ENCODE measurements around the gene DDX54. TPM values are rescaled to one million over a fixed set of nuclear protein-coding genes. Genes with fewer than 3 reads are reported as not detected.
A peak's percentile ranks its signal among the peaks of the same experiment; 100 is the strongest.

The DDX54 gene
- total RNA-seq, 6 donors from 2014 or later: 43.3 to 81.5 (median 58.9) TPM

GRCh38 chr12:113170457-113170856, 14.8 kb downstream of the DDX54 start:
- Histone ChIP-seq H3K4me1 (peaks cover 0 to 5% (median 0%) of the 10 kb centered on the region in 4 donors), H3K4me3 (no peak overlapping the region), H3K27ac (no peak overlapping the region), H3K36me3 (peaks cover 57 to 99% (median 95%) of the 10 kb centered on the region in 4 donors), H3K9me3 (no peaks in the 10 kb centered on the region), H3K27me3 (no peaks in the 10 kb centered on the region)
- ATAC-seq (ENCODE audit: low FRiP score in 2 of 2) (no peak), DNase-seq (no peak)
- TF ChIP-seq, protein P1, sequence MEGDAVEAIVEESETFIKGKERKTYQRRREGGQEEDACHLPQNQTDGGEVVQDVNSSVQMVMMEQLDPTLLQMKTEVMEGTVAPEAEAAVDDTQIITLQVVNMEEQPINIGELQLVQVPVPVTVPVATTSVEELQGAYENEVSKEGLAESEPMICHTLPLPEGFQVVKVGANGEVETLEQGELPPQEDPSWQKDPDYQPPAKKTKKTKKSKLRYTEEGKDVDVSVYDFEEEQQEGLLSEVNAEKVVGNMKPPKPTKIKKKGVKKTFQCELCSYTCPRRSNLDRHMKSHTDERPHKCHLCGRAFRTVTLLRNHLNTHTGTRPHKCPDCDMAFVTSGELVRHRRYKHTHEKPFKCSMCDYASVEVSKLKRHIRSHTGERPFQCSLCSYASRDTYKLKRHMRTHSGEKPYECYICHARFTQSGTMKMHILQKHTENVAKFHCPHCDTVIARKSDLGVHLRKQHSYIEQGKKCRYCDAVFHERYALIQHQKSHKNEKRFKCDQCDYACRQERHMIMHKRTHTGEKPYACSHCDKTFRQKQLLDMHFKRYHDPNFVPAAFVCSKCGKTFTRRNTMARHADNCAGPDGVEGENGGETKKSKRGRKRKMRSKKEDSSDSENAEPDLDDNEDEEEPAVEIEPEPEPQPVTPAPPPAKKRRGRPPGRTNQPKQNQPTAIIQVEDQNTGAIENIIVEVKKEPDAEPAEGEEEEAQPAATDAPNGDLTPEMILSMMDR (IDR thresholded peaks at IDR 0.05): no peak
- TF ChIP-seq POLR2AphosphoS5 (IDR thresholded peaks at IDR 0.05) (no peak), POLR2A (IDR thresholded peaks at IDR 0.05) (no peak), EP300 (IDR thresholded peaks at IDR 0.05) (no peak)
- 88 to 95% methylated on average over 5 of the region's 5 CpGs for WGBS, 2 donors

- 96 to 97% methylated on average over 11 to 13 of the region's 13 CpGs for WGBS, 2 donors
- DNase-seq: peak in 1 of 2 donors; percentile 68
- Histone ChIP-seq H3K9me3 (no peaks in the 10 kb centered on the region), H3K27ac (no peak overlapping the region), H3K4me1 (peaks cover 0 to 2% (median 0%) of the 10 kb centered on the region in 4 donors), H3K36me3 (peaks cover 57 to 100% (median 96%) of the 10 kb centered on the region in 4 donors), H3K27me3 (no peaks in the 10 kb centered on the region), H3K4me3 (no peak overlapping the region)
- TF ChIP-seq POLR2A (IDR thresholded peaks at IDR 0.05) (no peak), POLR2AphosphoS5 (IDR thresholded peaks at IDR 0.05) (no peak), EP300 (IDR thresholded peaks at IDR 0.05) (no peak)
- TF ChIP-seq, protein P1 (IDR thresholded peaks at IDR 0.05): no peak
- no peak for ATAC-seq (ENCODE audit: low FRiP score in 2 of 2)
These were observed 15.6 kb downstream of the DDX54 start for GRCh38 chr12:113169697-113170096.

GRCh38 chr12:113167868-113168267, 17.4 kb downstream of the DDX54 start:
- DNase-seq (peak in 1 of 2 donors; percentile 61), ATAC-seq (ENCODE audit: low FRiP score in 2 of 2) (no peak)
- Histone ChIP-seq H3K36me3 (peaks cover 55 to 100% (median 97%) of the 10 kb centered on the region in 4 donors), H3K27ac (no peak overlapping the region), H3K9me3 (no peaks in the 10 kb centered on the region), H3K27me3 (no peaks in the 10 kb centered on the region), H3K4me3 (no peak overlapping the region), H3K4me1 (no peaks in the 10 kb centered on the region)
- TF ChIP-seq EP300 (IDR thresholded peaks at IDR 0.05) (no peak), POLR2A (IDR thresholded peaks at IDR 0.05) (no peak), POLR2AphosphoS5 (IDR thresholded peaks at IDR 0.05) (no peak)
- TF ChIP-seq, protein P1 (IDR thresholded peaks at IDR 0.05): no peak
- WGBS, 2 donors: 96 to 97% methylated on average over 7 to 10 of the region's 10 CpGs

- ATAC-seq (ENCODE audit: low FRiP score in 2 of 2): no peak
- no peak for TF ChIP-seq POLR2AphosphoS5 (IDR thresholded peaks at IDR 0.05)
- TF ChIP-seq, protein P1 (IDR thresholded peaks at IDR 0.05): no peak
- no peak for TF ChIP-seq POLR2A (IDR thresholded peaks at IDR 0.05)
- TF ChIP-seq EP300 (IDR thresholded peaks at IDR 0.05): no peak
- Histone ChIP-seq H3K4me3 (no peak overlapping the region), H3K36me3 (peaks cover 35 to 100% (median 97%) of the 10 kb centered on the region in 4 donors), H3K27me3 (no peaks in the 10 kb centered on the region), H3K9me3 (no peaks in the 10 kb centered on the region), H3K4me1 (no peaks in the 10 kb centered on the region), H3K27ac (no peak overlapping the region)
- DNase-seq: peak in 1 of 2 donors; percentile 78
- 91 to 95% methylated on average over 10 to 32 of the region's 32 CpGs for WGBS, 2 donors
These were observed 19.5 kb downstream of the DDX54 start for GRCh38 chr12:113165521-113166450.
